ENCODE measurements around the gene FOXJ3. TPM values are rescaled to one million over a fixed set of nuclear protein-coding genes. Genes with fewer than 3 reads are reported as not detected.
A peak's percentile ranks its signal among the peaks of the same experiment; 100 is the strongest.
"Not testable (repeated sequence)": the region's sequence is repeated elsewhere in the genome, so short reads cannot be mapped to it uniquely, and the experiment has no call there.

The FOXJ3 gene
- total RNA-seq, 1 donor from 2014 or later, result 13.2 TPM

- FAIRE-seq, result peak; percentile 93
- Histone ChIP-seq H3K4me3 (ENCODE audit: low read depth, low read length) (no peak overlapping the region), H3K27me3 (ENCODE audit: control insufficient read depth, insufficient read depth, low read length) (no peaks in the 10 kb centered on the region), H3K36me3 (ENCODE audit: control insufficient read depth, insufficient read depth, low read length) (no peaks in the 10 kb centered on the region)
- TF ChIP-seq, protein P1, sequence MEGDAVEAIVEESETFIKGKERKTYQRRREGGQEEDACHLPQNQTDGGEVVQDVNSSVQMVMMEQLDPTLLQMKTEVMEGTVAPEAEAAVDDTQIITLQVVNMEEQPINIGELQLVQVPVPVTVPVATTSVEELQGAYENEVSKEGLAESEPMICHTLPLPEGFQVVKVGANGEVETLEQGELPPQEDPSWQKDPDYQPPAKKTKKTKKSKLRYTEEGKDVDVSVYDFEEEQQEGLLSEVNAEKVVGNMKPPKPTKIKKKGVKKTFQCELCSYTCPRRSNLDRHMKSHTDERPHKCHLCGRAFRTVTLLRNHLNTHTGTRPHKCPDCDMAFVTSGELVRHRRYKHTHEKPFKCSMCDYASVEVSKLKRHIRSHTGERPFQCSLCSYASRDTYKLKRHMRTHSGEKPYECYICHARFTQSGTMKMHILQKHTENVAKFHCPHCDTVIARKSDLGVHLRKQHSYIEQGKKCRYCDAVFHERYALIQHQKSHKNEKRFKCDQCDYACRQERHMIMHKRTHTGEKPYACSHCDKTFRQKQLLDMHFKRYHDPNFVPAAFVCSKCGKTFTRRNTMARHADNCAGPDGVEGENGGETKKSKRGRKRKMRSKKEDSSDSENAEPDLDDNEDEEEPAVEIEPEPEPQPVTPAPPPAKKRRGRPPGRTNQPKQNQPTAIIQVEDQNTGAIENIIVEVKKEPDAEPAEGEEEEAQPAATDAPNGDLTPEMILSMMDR (IDR thresholded peaks at IDR 0.05; ENCODE audit: insufficient read depth, low read length, severe bottlenecking), result no peak
- DNase-seq (ENCODE audit: low read depth), result no peak
These were observed 124.5 kb downstream of the FOXJ3 start for GRCh38 chr1:42210421-42211133.

DNA sequence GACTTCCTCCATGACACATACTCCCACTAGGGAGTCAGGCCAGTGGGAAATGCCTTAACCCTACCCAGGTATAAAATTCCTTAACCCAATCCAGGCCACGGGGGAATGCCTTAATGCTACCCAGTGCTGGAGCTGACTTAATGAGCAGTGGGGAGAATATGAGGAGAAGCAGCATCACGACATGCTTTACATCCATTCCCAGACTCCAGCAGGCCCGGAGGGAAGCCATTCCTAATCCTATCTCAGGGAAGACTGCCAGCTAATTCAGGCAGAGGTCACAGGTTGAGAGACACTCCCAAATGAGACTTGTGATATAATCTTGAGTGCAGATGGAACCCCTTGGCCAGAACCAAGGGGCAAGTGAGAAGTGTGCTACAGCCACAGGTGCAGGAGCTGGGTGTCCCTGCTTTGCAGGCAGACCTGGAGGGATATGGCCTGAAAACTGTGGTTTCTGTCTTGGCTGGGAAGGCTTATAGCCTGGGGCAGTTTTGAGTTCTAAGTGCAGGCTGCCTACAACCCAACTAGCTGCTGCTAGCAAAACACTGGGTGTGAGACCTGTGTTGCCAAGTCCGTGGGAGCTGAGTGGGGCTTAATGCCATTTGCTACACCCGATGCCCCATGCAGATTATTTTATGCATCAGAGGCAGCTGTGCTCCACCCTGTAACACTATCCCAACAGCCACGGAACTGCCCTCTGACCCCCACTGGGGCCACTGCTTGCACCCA is 125.3 kb downstream of the FOXJ3 start:
- FAIRE-seq, result no peak
- Histone ChIP-seq H3K27me3 (ENCODE audit: control insufficient read depth, insufficient read depth, low read length) (no peaks in the 10 kb centered on the region), H3K4me3 (ENCODE audit: low read depth, low read length) (no peak overlapping the region), H3K36me3 (ENCODE audit: control insufficient read depth, insufficient read depth, low read length) (no peaks in the 10 kb centered on the region)
- DNase-seq (ENCODE audit: low read depth), result no peak
- TF ChIP-seq, protein P1 (IDR thresholded peaks at IDR 0.05; ENCODE audit: insufficient read depth, low read length, severe bottlenecking), result no peak

DNA sequence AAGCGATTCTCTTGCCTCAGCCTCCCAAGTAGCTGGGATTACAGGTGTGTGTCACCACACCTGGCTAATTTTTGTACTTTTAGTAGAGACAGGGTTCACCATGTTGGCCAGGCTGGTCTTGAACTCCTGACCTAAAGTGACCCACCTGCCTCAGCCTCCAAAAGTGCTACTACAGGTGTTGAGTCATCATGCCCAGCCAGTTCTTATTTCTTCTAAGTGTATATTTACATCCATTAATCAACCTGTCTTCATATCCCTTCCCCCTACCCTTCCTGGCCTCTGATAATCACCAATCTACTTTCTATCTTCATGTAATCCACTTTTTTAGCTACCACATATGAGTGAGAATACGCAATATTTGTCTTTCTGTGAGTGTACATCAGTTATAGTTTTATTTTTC is 128.1 kb downstream of the FOXJ3 start:
- not testable (repeated sequence) for H3K4me3 ChIP-seq (ENCODE audit: low read depth, low read length); H3K27me3 ChIP-seq (ENCODE audit: control insufficient read depth, insufficient read depth, low read length); H3K36me3 ChIP-seq (ENCODE audit: control insufficient read depth, insufficient read depth, low read length); DNase-seq (ENCODE audit: low read depth); FAIRE-seq

- DNase-seq (ENCODE audit: low read depth) (peak; percentile 85), FAIRE-seq (no peak)
- no peaks in the 10 kb centered on the region for H3K36me3 ChIP-seq (ENCODE audit: control insufficient read depth, insufficient read depth, low read length)
- H3K4me3 ChIP-seq (ENCODE audit: low read depth, low read length), result no peak overlapping the region
- TF ChIP-seq, protein P1 (IDR thresholded peaks at IDR 0.05; ENCODE audit: insufficient read depth, low read length, severe bottlenecking), result no peak
- H3K27me3 ChIP-seq (ENCODE audit: control insufficient read depth, insufficient read depth, low read length), result no peaks in the 10 kb centered on the region
These were observed 128.9 kb downstream of the FOXJ3 start for GRCh38 chr1:42206164-42206563.

DNA sequence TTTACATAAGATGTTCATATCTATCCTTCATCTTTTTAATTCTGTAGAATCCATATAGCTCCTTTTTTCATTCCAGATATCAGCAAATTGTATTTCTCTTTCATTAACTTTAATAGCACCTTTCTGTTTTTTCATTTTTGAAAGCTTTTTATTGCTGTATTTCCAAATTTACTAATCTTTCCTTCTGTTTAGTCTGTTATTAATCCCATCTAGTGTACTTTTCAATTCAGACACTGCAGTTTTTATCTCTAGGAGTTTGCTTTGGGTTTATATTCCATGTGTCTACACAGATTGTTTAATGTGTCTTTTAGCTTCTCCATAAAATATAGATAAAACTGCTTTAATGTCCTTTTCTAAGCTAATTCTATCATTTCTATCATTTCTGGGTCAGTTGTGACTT is 133.0 kb downstream of the FOXJ3 start:
- Histone ChIP-seq H3K4me3 (ENCODE audit: low read depth, low read length) (no peak overlapping the region), H3K36me3 (ENCODE audit: control insufficient read depth, insufficient read depth, low read length) (peaks cover 2% of the 10 kb centered on the region), H3K27me3 (ENCODE audit: control insufficient read depth, insufficient read depth, low read length) (no peaks in the 10 kb centered on the region)
- DNase-seq (ENCODE audit: low read depth), result no peak
- TF ChIP-seq, protein P1 (IDR thresholded peaks at IDR 0.05; ENCODE audit: insufficient read depth, low read length, severe bottlenecking), result no peak
- no peak for FAIRE-seq

GRCh38 chr1:42198251-42198650 is 136.8 kb downstream of the FOXJ3 start:
- no peak overlapping the region for H3K4me3 ChIP-seq (ENCODE audit: low read depth, low read length)
- DNase-seq (ENCODE audit: low read depth) (no peak), FAIRE-seq (no peak)
- H3K36me3 ChIP-seq (ENCODE audit: control insufficient read depth, insufficient read depth, low read length), result peaks cover 5% of the 10 kb centered on the region
- TF ChIP-seq, protein P1 (IDR thresholded peaks at IDR 0.05; ENCODE audit: insufficient read depth, low read length, severe bottlenecking), result no peak
- no peaks in the 10 kb centered on the region for H3K27me3 ChIP-seq (ENCODE audit: control insufficient read depth, insufficient read depth, low read length)

Data from bronchial epithelial cell (primary cell).